Uterus (tissue), 4 donors: ENCODE data around the gene KLC1. TPM values are rescaled to one million over a fixed set of nuclear protein-coding genes. Genes with fewer than 3 reads are reported as not detected.

ENCODE experiments used
- DNase-seq, 2 donors: peaks; one replicate each; pipeline ENCODE4 v3.0.0-alpha.2; 2019 to 2020
- H3K27ac ChIP-seq, 2 donors: fragments of 200-600 bp; sonication (generic); 1 replicate in 1 of 2; 2 replicates in 1 of 2; pipeline ENCODE4 v1.5.1; 2016 to 2018
- H3K27me3 ChIP-seq, 2 donors: fragments of 200-600 bp; sonication (generic); one replicate each; pipeline ENCODE4 v1.5.1; 2018 to 2019; ENCODE audit warnings: control low read depth in 1 of 2
- H3K36me3 ChIP-seq, 2 donors: fragments of 200-600 bp; sonication (generic); one replicate each; pipeline ENCODE4 v1.5.1; 2019; ENCODE audit warnings: control low read depth in 1 of 2
- H3K4me1 ChIP-seq, 2 donors: fragments of 200-600 bp; sonication (generic); one replicate each; pipeline ENCODE4 v1.5.1; 2018 to 2019; ENCODE audit warnings: control low read depth in 1 of 2
- H3K4me3 ChIP-seq, 2 donors: fragments of 200-600 bp; sonication (generic); 1 replicate in 1 of 2; 2 replicates in 1 of 2; pipeline ENCODE4 v1.5.1; 2018 to 2019; ENCODE audit warnings: mild to moderate bottlenecking in 1 of 2
- H3K9me3 ChIP-seq, 2 donors: fragments of 200-600 bp; sonication (generic); one replicate each; pipeline ENCODE4 v1.5.1; 2019; ENCODE audit warnings: control low read depth in 1 of 2
- POLR2A ChIP-seq, 2 donors: fragments of 450-650 bp; IDR thresholded peaks; one replicate each; pipeline ENCODE4 v1.6.1; 2016; ENCODE audit warnings: antibody characterized with exemption in 2 of 2, mild to moderate bottlenecking in 1 of 2, moderate library complexity in 1 of 2
- intact Hi-C: fragments of 100-400 bp; cut with DNase I; formaldehyde crosslinking; loops from one replicate; pipeline ENCODE4 v1.15.1; 2023; ENCODE audit warnings: low total_unique reads
- small RNA-seq: library from RNA; depleted of rRNA; stranded (forward); fragments of <200 nt; gene quantifications from one replicate; pipeline ENCODE3, GENCODE V24; 2016
- total RNA-seq, 4 donors: library from RNA; depleted of rRNA in 3 of 4; stranded (reverse); fragments of >200 nt in 3 of 4; gene quantifications; one replicate each; pipeline versions ENCODE4 v1.1.0 to v1.2.4, GENCODE V29; 2014 to 2023
- TF ChIP-seq, protein P1 (sequence below), 4 experiments: fragments of 200-600 bp in 2 of 4; fragments of 450-650 bp in 2 of 4; sonication (generic) in 2 of 4; IDR thresholded peaks; one replicate each; pipeline ENCODE4 v1.5.1; 2016 to 2019; ENCODE audit warnings: antibody characterized with exemption in 4 of 4, mild to moderate bottlenecking in 2 of 4, moderate library complexity in 1 of 4
- donor health status: DM: yes; HTN: yes; CAD: no.

Gene KLC1
- total RNA-seq, 4 donors from 2014 or later: 130 to 459 (median 285) TPM

DNA sequence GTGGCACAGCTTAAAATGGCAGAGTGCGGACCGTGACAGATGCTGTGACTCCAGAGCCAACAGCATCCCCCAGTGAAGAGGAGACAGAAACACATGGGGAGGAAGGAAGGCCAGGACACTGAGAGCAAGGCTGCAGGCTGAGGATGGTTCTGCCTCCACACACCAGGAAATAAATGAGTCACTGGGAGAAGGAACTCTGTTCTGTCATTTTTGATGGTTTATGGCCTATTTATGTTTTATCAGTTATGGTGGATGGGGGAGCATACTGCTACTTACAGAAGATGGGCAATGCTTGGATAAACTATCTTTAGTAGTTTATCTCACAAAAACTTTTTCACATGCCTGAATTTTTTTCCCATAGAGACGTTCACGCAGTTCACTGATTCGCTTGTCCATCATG lies 120.4 kb downstream of the KLC1 start:
- intact Hi-C loops: no loop called here
- Histone ChIP-seq H3K27me3 (no peaks in the 10 kb centered on the region), H3K4me3 (no peak overlapping the region), H3K9me3 (no peaks in the 10 kb centered on the region), H3K4me1 (no peaks in the 10 kb centered on the region), H3K27ac (no peak overlapping the region), H3K36me3 (no peaks in the 10 kb centered on the region)
- TF ChIP-seq POLR2A (IDR thresholded peaks at IDR 0.05): no peak
- TF ChIP-seq, protein P1, sequence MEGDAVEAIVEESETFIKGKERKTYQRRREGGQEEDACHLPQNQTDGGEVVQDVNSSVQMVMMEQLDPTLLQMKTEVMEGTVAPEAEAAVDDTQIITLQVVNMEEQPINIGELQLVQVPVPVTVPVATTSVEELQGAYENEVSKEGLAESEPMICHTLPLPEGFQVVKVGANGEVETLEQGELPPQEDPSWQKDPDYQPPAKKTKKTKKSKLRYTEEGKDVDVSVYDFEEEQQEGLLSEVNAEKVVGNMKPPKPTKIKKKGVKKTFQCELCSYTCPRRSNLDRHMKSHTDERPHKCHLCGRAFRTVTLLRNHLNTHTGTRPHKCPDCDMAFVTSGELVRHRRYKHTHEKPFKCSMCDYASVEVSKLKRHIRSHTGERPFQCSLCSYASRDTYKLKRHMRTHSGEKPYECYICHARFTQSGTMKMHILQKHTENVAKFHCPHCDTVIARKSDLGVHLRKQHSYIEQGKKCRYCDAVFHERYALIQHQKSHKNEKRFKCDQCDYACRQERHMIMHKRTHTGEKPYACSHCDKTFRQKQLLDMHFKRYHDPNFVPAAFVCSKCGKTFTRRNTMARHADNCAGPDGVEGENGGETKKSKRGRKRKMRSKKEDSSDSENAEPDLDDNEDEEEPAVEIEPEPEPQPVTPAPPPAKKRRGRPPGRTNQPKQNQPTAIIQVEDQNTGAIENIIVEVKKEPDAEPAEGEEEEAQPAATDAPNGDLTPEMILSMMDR (IDR thresholded peaks at IDR 0.05): no peak
- no peak for DNase-seq

DNA sequence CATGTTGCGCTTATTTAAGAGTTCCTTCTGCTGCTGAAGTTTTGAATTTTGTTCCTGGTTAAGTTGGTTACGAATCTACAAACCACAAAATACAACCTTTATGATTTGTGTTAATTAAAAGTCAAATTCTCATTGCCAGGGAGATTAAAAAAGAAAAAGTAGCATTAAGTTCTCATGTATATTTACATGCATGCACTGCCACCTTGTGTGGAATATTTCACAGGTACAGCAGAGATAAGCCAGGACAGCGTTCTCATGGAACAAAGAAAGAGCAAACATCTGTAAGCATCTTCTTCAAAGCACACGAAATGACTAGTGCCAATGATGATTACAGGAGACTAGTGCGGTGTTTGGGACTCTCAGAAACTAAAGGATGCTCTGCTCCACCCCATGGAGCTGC lies 120.8 kb downstream of the KLC1 start:
- intact Hi-C loops: no loop called here
- no peaks in the 10 kb centered on the region for H3K36me3 ChIP-seq
- TF ChIP-seq, protein P1 (IDR thresholded peaks at IDR 0.05): peak in 3 of 4 experiments; percentile 22 to 41 (median 29)
- TF ChIP-seq POLR2A (IDR thresholded peaks at IDR 0.05): no peak
- H3K27me3 ChIP-seq: no peaks in the 10 kb centered on the region
- DNase-seq: no peak
- H3K4me3 ChIP-seq: no peak overlapping the region
- H3K4me1 ChIP-seq: no peaks in the 10 kb centered on the region
- H3K9me3 ChIP-seq: no peaks in the 10 kb centered on the region
- H3K27ac ChIP-seq: no peak overlapping the region

Small RNA genes within 50 kb of the gene (small RNA-seq; reads per million reads assigned to genes)
- not detected for gene RF00019

Other genes with a start within 250 kb of the KLC1 start
- gene MARK3, start 243.8 kb upstream of the KLC1 start, total RNA-seq: 100 to 1,000 TPM in 2 of 4 donors, 10 to 100 TPM in 2; 50.7 to 111 (median 89.1) TPM
- gene CKB, start 106.4 kb upstream of the KLC1 start, total RNA-seq: 100 to 1,000 TPM in 3 of 4 donors, 10 to 100 TPM in 1; 96.2 to 291 (median 218) TPM
- 10 to 100 TPM in 2 of 4 donors, 1 to 10 TPM in 2; 3.6 to 26.5 (median 8.7) TPM for gene TRMT61A, start 100.0 kb upstream of the KLC1 start, total RNA-seq
- gene BAG5, start 66.6 kb upstream of the KLC1 start, total RNA-seq: 10 to 100 TPM; 13.8 to 43.6 (median 33.1) TPM
- gene COA8, start 66.3 kb upstream of the KLC1 start, total RNA-seq: 10 to 100 TPM in 3 of 4 donors, not detected in 1; 26.9 to 51.5 (median 31.6) TPM
- gene XRCC3, start 86.2 kb downstream of the KLC1 start, total RNA-seq: 10 to 100 TPM in 1 of 4 donors, 1 to 10 TPM in 2, under 1 TPM in 1; 0.59 to 14.4 (median 5.2) TPM
- 100 to 1,000 TPM in 2 of 4 donors, 10 to 100 TPM in 2; 73.2 to 276 (median 103) TPM for gene ZFYVE21, start 86.6 kb downstream of the KLC1 start, total RNA-seq
- 10 to 100 TPM in 3 of 4 donors, 1 to 10 TPM in 1; 5.6 to 71.6 (median 18.2) TPM for gene PPP1R13B, start 218.4 kb downstream of the KLC1 start, total RNA-seq